ENCODE data around the gene C10orf71.

- TF ChIP-seq CTCF (IDR thresholded peaks at IDR 0.05; ENCODE audit: low read depth, low read length, poor library complexity, severe bottlenecking), result no peak
- no peak for TF ChIP-seq EZH2phosphoT487 (IDR thresholded peaks at IDR 0.05; ENCODE audit: borderline replicate concordance, low read length)
Measured at GRCh38 chr10:49366460-49366859, 67.5 kb downstream of the C10orf71 start.

Measured in DOHH2 (cell line).